GM23338 (cell line): ENCODE measurements around the gene SHISAL2A. TPM values are rescaled to one million over a fixed set of nuclear protein-coding genes. Genes with fewer than 3 reads are reported as not detected.

ENCODE experiments used
- ATAC-seq: fragments of 200-7000 bp; cut with Tn5 transposase; 3 replicates; pipeline ENCODE4 v1.9.1; 2020
- DNase-seq: peaks from one replicate; pipeline ENCODE4 v3.0.0-alpha.2; 2015; ENCODE audit warnings: low spot score
- H2AFZ ChIP-seq: fragments of 200-600 bp; sonication (generic); 2 replicates; pipeline ENCODE4 v1.8.0; 2016; ENCODE audit warnings: antibody characterized with exemption, mild to moderate bottlenecking, moderate library complexity
- H3F3A ChIP-seq: fragments of 200-600 bp; sonication (generic); replicated peaks from 2 replicates; pipeline ENCODE4 v1.8.0; 2017; ENCODE audit warnings: antibody characterized with exemption, mixed run types, low read depth
- H3K27ac ChIP-seq: fragments of 200-600 bp; sonication (generic); 2 replicates; pipeline ENCODE4 v1.6.1; 2016; ENCODE audit warnings: low read depth
- H3K27me3 ChIP-seq: fragments of 200-600 bp; sonication (generic); 2 replicates; pipeline ENCODE4 v1.8.0; 2016; ENCODE audit warnings: mild to moderate bottlenecking, mixed run types, moderate library complexity; ENCODE audit not compliant: insufficient read depth
- H3K36me3 ChIP-seq: fragments of 200-600 bp; sonication (generic); 2 replicates; pipeline ENCODE4 v1.8.0; 2016; ENCODE audit warnings: mild to moderate bottlenecking; ENCODE audit not compliant: insufficient read depth
- H3K4me1 ChIP-seq: fragments of 200-600 bp; sonication (generic); 2 replicates; pipeline ENCODE4 v1.8.0; 2016; ENCODE audit warnings: mild to moderate bottlenecking, moderate library complexity; ENCODE audit not compliant: insufficient read depth
- H3K4me2 ChIP-seq: fragments of 200-600 bp; sonication (generic); 2 replicates; pipeline ENCODE4 v1.7.1; 2017; ENCODE audit warnings: mixed run types
- H3K4me3 ChIP-seq: fragments of 200-600 bp; sonication (generic); 2 replicates; pipeline ENCODE4 v1.6.1; 2016; ENCODE audit warnings: mixed run types
- H3K79me2 ChIP-seq: fragments of 200-600 bp; sonication (generic); replicated peaks from 2 replicates; pipeline ENCODE4 v1.8.0; 2017; ENCODE audit warnings: mild to moderate bottlenecking; ENCODE audit not compliant: insufficient read depth
- H3K9me2 ChIP-seq: fragments of 200-600 bp; sonication (generic); 2 replicates; pipeline ENCODE4 v1.8.0; 2017; ENCODE audit not compliant: insufficient read depth
- H4K20me1 ChIP-seq: fragments of 200-600 bp; sonication (generic); replicated peaks from 2 replicates; pipeline ENCODE4 v1.8.0; 2017; ENCODE audit warnings: mild to moderate bottlenecking; ENCODE audit not compliant: insufficient read depth
- H3K27ac Mint-ChIP-seq: 2 replicates; pipeline ENCODE4 v1.8.0; 2020; ENCODE audit warnings: inconsistent platforms, mild to moderate bottlenecking, moderate library complexity, mixed read lengths
- H3K27me3 Mint-ChIP-seq: 3 replicates; pipeline ENCODE4 v1.8.0; 2022; ENCODE audit warnings: low read depth, mild to moderate bottlenecking, moderate library complexity, mixed read lengths, inconsistent platforms; ENCODE audit not compliant: insufficient read depth, poor library complexity
- H3K36me3 Mint-ChIP-seq: 3 replicates; pipeline ENCODE4 v1.8.0; 2021; ENCODE audit warnings: low read depth, mild to moderate bottlenecking, inconsistent platforms, moderate library complexity, mixed read lengths
- H3K4me1 Mint-ChIP-seq: 3 replicates; pipeline ENCODE4 v1.8.0; 2020; ENCODE audit warnings: mild to moderate bottlenecking, inconsistent platforms, mixed read lengths
- H3K4me3 Mint-ChIP-seq: 3 replicates; pipeline ENCODE4 v1.8.0; 2021; ENCODE audit warnings: moderate library complexity, mild to moderate bottlenecking, inconsistent platforms, mixed read lengths
- H3K9me3 Mint-ChIP-seq: 3 replicates; pipeline ENCODE4 v1.8.0; 2020; ENCODE audit warnings: moderate library complexity, mild to moderate bottlenecking, inconsistent platforms, mixed read lengths
- CREB1 ChIP-seq: fragments of 250-450 bp; sonication (Bioruptor Pico); IDR thresholded peaks from 2 replicates; pipeline ENCODE4 v1.5.0; 2020; ENCODE audit warnings: low read depth, mild to moderate bottlenecking, moderate library complexity
- CTCF ChIP-seq, 2 experiments: fragments of 200-600 bp in 1 of 2; sonication (generic) in 1 of 2; conservative IDR thresholded peaks; 2 replicates each; pipeline versions ENCODE4 v1.5.1 to v1.6.1; 2016 to 2017; ENCODE audit warnings: antibody characterized with exemption in 2 of 2, low read depth in 2 of 2, mild to moderate bottlenecking in 2 of 2, moderate library complexity in 1 of 2
- ETS1 ChIP-seq: IDR thresholded peaks from 2 replicates; pipeline ENCODE4 v1.6.1; 2016; ENCODE audit warnings: antibody characterized with exemption
- EZH2 ChIP-seq: fragments of 200-600 bp; sonication (generic); IDR thresholded peaks from one replicate; pipeline ENCODE4 v1.8.0; 2017; ENCODE audit warnings: antibody characterized with exemption, mild to moderate bottlenecking, low read depth; ENCODE audit not compliant: unreplicated experiment
- EZH2phosphoT487 ChIP-seq: fragments of 200-600 bp; sonication (generic); IDR thresholded peaks from one replicate; pipeline ENCODE4 v1.8.1; 2018; ENCODE audit warnings: antibody characterized with exemption; ENCODE audit not compliant: unreplicated experiment
- JUNB ChIP-seq: IDR thresholded peaks from one replicate; pipeline ENCODE4 v1.6.1; 2016; ENCODE audit warnings: antibody characterized with exemption; ENCODE audit not compliant: unreplicated experiment
- NANOG ChIP-seq: IDR thresholded peaks from 2 replicates; pipeline ENCODE4 v1.6.1; 2016; ENCODE audit warnings: antibody characterized with exemption, borderline replicate concordance
- POLR2AphosphoS5 ChIP-seq: IDR thresholded peaks from 2 replicates; pipeline ENCODE4 v1.6.1; 2016; ENCODE audit warnings: antibody characterized with exemption, low read depth
- REST ChIP-seq: IDR thresholded peaks from one replicate; pipeline ENCODE4 v1.6.1; 2018; ENCODE audit warnings: antibody characterized with exemption; ENCODE audit not compliant: unreplicated experiment
- STAT1 ChIP-seq: IDR thresholded peaks from one replicate; pipeline ENCODE4 v1.6.1; 2016; ENCODE audit warnings: antibody characterized with exemption; ENCODE audit not compliant: unreplicated experiment
- ZNF114 ChIP-seq: fragments of 250-450 bp; sonication (Bioruptor Pico); IDR thresholded peaks from 2 replicates; pipeline ENCODE4 v1.5.0; 2020; ENCODE audit warnings: mild to moderate bottlenecking, moderate library complexity
- ZNF331 ChIP-seq: fragments of 250-450 bp; sonication (Bioruptor Pico); IDR thresholded peaks from 2 replicates; pipeline ENCODE4 v1.5.0; 2020; ENCODE audit warnings: low read depth, mild to moderate bottlenecking, moderate library complexity
- ZNF462 ChIP-seq: fragments of 250-450 bp; sonication (Bioruptor Pico); IDR thresholded peaks from 2 replicates; pipeline ENCODE4 v1.5.0; 2020; ENCODE audit warnings: mild to moderate bottlenecking, moderate library complexity
- polyA plus RNA-seq: library from polyadenylated mRNA; unstranded; fragments of >200 nt; fragmentation: Nextera tagmentation; extraction: Ambion mirVana; gene quantifications from 2 replicates; pipeline ENCODE4 v1.2.1, GENCODE V29; 2016
- total RNA-seq: library from RNA; depleted of rRNA; stranded (reverse); fragments of >200 nt; shearing (Covaris generic); gene quantifications from 2 replicates; pipeline ENCODE4 v1.2.3, GENCODE V29; 2014

The SHISAL2A gene
- total and polyA plus RNA-seq, 2 experiments from 2014 or later = 0.10 to 1.2 TPM

- H3K4me1 ChIP-seq = peaks cover 7% of the 10 kb centered on the region; the same call in 1 of the 2 replicates
- no peak for DNase-seq
- H4K20me1 ChIP-seq = no peaks in the 10 kb centered on the region
- ATAC-seq = no peak
- peaks cover 16% of the 10 kb centered on the region for H3K4me1 Mint-ChIP-seq
- no peak overlapping the region for H3K4me3 ChIP-seq
- no peaks in the 10 kb centered on the region; the same call in 1 of the 2 replicates for H3K9me2 ChIP-seq
- H3K9me3 Mint-ChIP-seq = no peaks in the 10 kb centered on the region
- no peaks in the 10 kb centered on the region for H3K79me2 ChIP-seq
- H3K36me3 Mint-ChIP-seq = no peaks in the 10 kb centered on the region
- H3K27ac ChIP-seq = no peak overlapping the region
- no peak overlapping the region for H3K27ac Mint-ChIP-seq
- H2AFZ ChIP-seq = no peak overlapping the region
- no peaks in the 10 kb centered on the region for H3K36me3 ChIP-seq
- no peaks in the 10 kb centered on the region for H3F3A ChIP-seq
- H3K27me3 ChIP-seq = no peaks in the 10 kb centered on the region
- no peak for TF ChIP-seq NANOG
- no peak for TF ChIP-seq CREB1 (CRISPR knock-in tag)
- no peak for TF ChIP-seq ETS1
- TF ChIP-seq POLR2AphosphoS5 = no peak
- TF ChIP-seq EZH2 = no peak
- TF ChIP-seq ZNF462 (CRISPR knock-in tag) = no peak
- no peak for TF ChIP-seq REST
- no peak for TF ChIP-seq CTCF (conservative IDR thresholded peaks at IDR 0.05; ENCODE audit: low read depth in 2 of 2)
- TF ChIP-seq JUNB = no peak
- no peak for TF ChIP-seq ZNF331 (CRISPR knock-in tag)
- TF ChIP-seq EZH2phosphoT487 = no peak
- no peak for TF ChIP-seq STAT1
- TF ChIP-seq ZNF114 (CRISPR knock-in tag) = no peak
- H3K4me3 Mint-ChIP-seq = no peak overlapping the region
- peaks cover 6% of the 10 kb centered on the region for H3K27me3 Mint-ChIP-seq
- H3K4me2 ChIP-seq = no peak overlapping the region
Observed at GRCh38 chr1:52588535-52588934, 44.4 kb upstream of the SHISAL2A start.
